ENCODE measurements around the gene CWC15. TPM values are rescaled to one million over a fixed set of nuclear protein-coding genes. Genes with fewer than 3 reads are reported as not detected.

CWC15 gene
- total RNA-seq, 1 donor from 2014 or later: 69.2 TPM

- ATAC-seq (ENCODE audit: low read depth): no peak
- CTCF ChIA-PET: no interaction called here
Observed at GRCh38 chr11:94941131-94941530, 32.2 kb downstream of the CWC15 start.

GRCh38 chr11:94939346-94939745 lies 34.0 kb downstream of the CWC15 start:
- POLR2A ChIA-PET: no interaction called here
- H3K4me1 Mint-ChIP-seq: no peaks in the 10 kb centered on the region
- CTCF ChIA-PET: no interaction called here
- intact Hi-C loops (cut with micrococcal nuclease): no loop called here
- no peak overlapping the region for H3K4me3 Mint-ChIP-seq
- H3K36me3 Mint-ChIP-seq (ENCODE audit: low read depth): no peaks in the 10 kb centered on the region
- no peak for DNase-seq
- no peak overlapping the region for H3K27ac Mint-ChIP-seq
- no peak for TF ChIP-seq CTCF (IDR thresholded peaks at IDR 0.05)
- no peaks in the 10 kb centered on the region for H3K9me3 Mint-ChIP-seq
- no peak for ATAC-seq (ENCODE audit: low read depth)
- H3K27me3 Mint-ChIP-seq: peaks cover 17% of the 10 kb centered on the region

More at GRCh38 chr11:94941131-94941530, 32.2 kb downstream of the CWC15 start:
- Mint-ChIP-seq H3K4me3 (no peak overlapping the region), H3K27me3 (peaks cover 17% of the 10 kb centered on the region), H3K9me3 (no peaks in the 10 kb centered on the region), H3K4me1 (no peaks in the 10 kb centered on the region), H3K36me3 (ENCODE audit: low read depth) (no peaks in the 10 kb centered on the region), H3K27ac (no peak overlapping the region)
- DNase-seq: no peak
- POLR2A ChIA-PET: no interaction called here
- TF ChIP-seq CTCF (IDR thresholded peaks at IDR 0.05): no peak
- intact Hi-C loops (cut with micrococcal nuclease): no loop called here

GRCh38 chr11:94938095-94939055 lies 35.0 kb downstream of the CWC15 start:
- CTCF ChIA-PET: no interaction called here
- no peak for TF ChIP-seq CTCF (IDR thresholded peaks at IDR 0.05)

GRCh38 chr11:94934846-94935245 lies 38.5 kb downstream of the CWC15 start:
- ChIA-PET POLR2A (no interaction called here), CTCF (no interaction called here)
- intact Hi-C loops (cut with micrococcal nuclease): no loop called here
- Mint-ChIP-seq H3K27me3 (peaks cover 9% of the 10 kb centered on the region), H3K27ac (no peak overlapping the region), H3K9me3 (peaks cover 4% of the 10 kb centered on the region), H3K36me3 (ENCODE audit: low read depth) (no peaks in the 10 kb centered on the region), H3K4me1 (no peaks in the 10 kb centered on the region), H3K4me3 (no peak overlapping the region)
- TF ChIP-seq CTCF (IDR thresholded peaks at IDR 0.05): no peak
- no peak for DNase-seq
- ATAC-seq (ENCODE audit: low read depth): no peak

More at GRCh38 chr11:94938095-94939055, 35.0 kb downstream of the CWC15 start:
- no peaks in the 10 kb centered on the region for H3K36me3 Mint-ChIP-seq (ENCODE audit: low read depth)
- POLR2A ChIA-PET: no interaction called here
- no peak for DNase-seq
- no peak overlapping the region for H3K27ac Mint-ChIP-seq
- H3K4me1 Mint-ChIP-seq: no peaks in the 10 kb centered on the region
- H3K9me3 Mint-ChIP-seq: no peaks in the 10 kb centered on the region
- no peak for ATAC-seq (ENCODE audit: low read depth)
- peaks cover 16% of the 10 kb centered on the region for H3K27me3 Mint-ChIP-seq
- no peak overlapping the region for H3K4me3 Mint-ChIP-seq
- intact Hi-C loops (cut with micrococcal nuclease): no loop called here

GRCh38 chr11:94934362-94934761 lies 39.0 kb downstream of the CWC15 start:
- H3K36me3 Mint-ChIP-seq (ENCODE audit: low read depth): no peaks in the 10 kb centered on the region
- intact Hi-C loops (cut with micrococcal nuclease): no loop called here
- H3K4me3 Mint-ChIP-seq: no peak overlapping the region

More at GRCh38 chr11:94934362-94934761, 39.0 kb downstream of the CWC15 start:
- peaks cover 7% of the 10 kb centered on the region for H3K27me3 Mint-ChIP-seq
- ChIA-PET POLR2A (no interaction called here), CTCF (no interaction called here)
- no peaks in the 10 kb centered on the region for H3K4me1 Mint-ChIP-seq
- no peak overlapping the region for H3K27ac Mint-ChIP-seq
- H3K9me3 Mint-ChIP-seq: peaks cover 4% of the 10 kb centered on the region
- TF ChIP-seq CTCF (IDR thresholded peaks at IDR 0.05): no peak
- no peak for DNase-seq
- no peak for ATAC-seq (ENCODE audit: low read depth)
